Karpas-422 (cell line): ENCODE results near the gene NCK1. TPM values are rescaled to one million over a fixed set of nuclear protein-coding genes. Genes with fewer than 3 reads are reported as not detected.

Source experiments
- DNase-seq: peaks from one replicate; pipeline ENCODE4 v3.0.0-alpha.2; 2015
- H2AFZ ChIP-seq: fragments of 200-600 bp; sonication (generic); 2 replicates; pipeline ENCODE4 v1.6.1; 2014; ENCODE audit warnings: antibody characterized with exemption, low read length, mixed read lengths
- H3K27ac ChIP-seq: fragments of 200-600 bp; sonication (generic); 2 replicates; pipeline ENCODE4 v1.5.1; 2014; ENCODE audit warnings: mild to moderate bottlenecking, low read length, moderate library complexity
- H3K27me3 ChIP-seq: fragments of 200-600 bp; sonication (generic); 2 replicates; pipeline ENCODE4 v1.6.1; 2014; ENCODE audit warnings: low read length, mixed read lengths
- H3K36me3 ChIP-seq: fragments of 200-600 bp; sonication (generic); 2 replicates; pipeline ENCODE4 v1.6.1; 2014; ENCODE audit warnings: low read length, mixed read lengths; ENCODE audit not compliant: insufficient read depth
- H3K4me1 ChIP-seq: fragments of 200-600 bp; sonication (generic); 2 replicates; pipeline ENCODE4 v1.6.1; 2014; ENCODE audit warnings: mild to moderate bottlenecking, low read length, mixed read lengths
- H3K4me2 ChIP-seq: fragments of 200-600 bp; sonication (generic); 2 replicates; pipeline ENCODE4 v1.6.1; 2014; ENCODE audit warnings: low read length, low read depth, mild to moderate bottlenecking; ENCODE audit not compliant: poor library complexity, severe bottlenecking
- H3K4me3 ChIP-seq: fragments of 200-600 bp; sonication (generic); 2 replicates; pipeline ENCODE4 v1.5.1; 2014; ENCODE audit warnings: mild to moderate bottlenecking, antibody characterized with exemption, low read length, mixed read lengths
- H3K79me2 ChIP-seq: fragments of 200-600 bp; sonication (generic); 2 replicates; pipeline ENCODE4 v1.6.1; 2014; ENCODE audit warnings: mild to moderate bottlenecking, low read length, mixed read lengths
- H3K9ac ChIP-seq: fragments of 200-600 bp; sonication (generic); 2 replicates; pipeline ENCODE4 v1.6.0; 2014; ENCODE audit warnings: low read length
- H3K9me2 ChIP-seq: fragments of 200-600 bp; sonication (generic), shearing (Covaris generic); replicated peaks from 2 replicates; pipeline ENCODE4 v1.6.0; 2014; ENCODE audit warnings: mild to moderate bottlenecking, low read length, moderate library complexity; ENCODE audit not compliant: insufficient read depth
- H3K9me3 ChIP-seq: fragments of 300-700, 200-600 bp; sonication (generic); 2 replicates; pipeline ENCODE4 v1.6.1; 2014; ENCODE audit warnings: low read length, mixed read lengths
- H4K20me1 ChIP-seq: fragments of 200-600 bp; sonication (generic); 2 replicates; pipeline ENCODE4 v1.6.1; 2014; ENCODE audit warnings: mild to moderate bottlenecking, antibody characterized with exemption, low read length, low read depth; ENCODE audit not compliant: insufficient read depth
- total RNA-seq: library from RNA; depleted of rRNA; stranded (reverse); fragments of >200 nt; shearing (Covaris generic); gene quantifications from 2 replicates; pipeline ENCODE4 v1.2.3, GENCODE V29; 2014; ENCODE audit warnings: low replicate concordance; rRNA removed

Gene NCK1
- total RNA-seq, 1 experiment from 2014 or later, result 77.7 TPM

- no peak overlapping the region for H3K4me3 ChIP-seq
- H3K27me3 ChIP-seq, result no peaks in the 10 kb centered on the region
- H2AFZ ChIP-seq, result no peak overlapping the region
- H3K9me3 ChIP-seq, result no peaks in the 10 kb centered on the region
- no peak overlapping the region for H3K9ac ChIP-seq
- no peaks in the 10 kb centered on the region for H3K4me1 ChIP-seq
- no peak overlapping the region for H3K4me2 ChIP-seq
- no peak overlapping the region for H3K27ac ChIP-seq
- no peak for DNase-seq
- no peaks in the 10 kb centered on the region for H4K20me1 ChIP-seq
- H3K9me2 ChIP-seq, result no peaks in the 10 kb centered on the region
- no peaks in the 10 kb centered on the region for H3K79me2 ChIP-seq
- H3K36me3 ChIP-seq, result peaks cover 3% of the 10 kb centered on the region; the same call in 1 of the 2 replicates
Measured at GRCh38 chr3:136988651-136989050, 126.6 kb downstream of the NCK1 start.

GRCh38 chr3:136989781-136990524, 127.9 kb downstream of the NCK1 start:
- H3K4me1 ChIP-seq, result no peaks in the 10 kb centered on the region
- no peaks in the 10 kb centered on the region for H3K9me3 ChIP-seq
- no peaks in the 10 kb centered on the region for H3K9me2 ChIP-seq
- H2AFZ ChIP-seq, result no peak overlapping the region
- no peak for DNase-seq
- H4K20me1 ChIP-seq, result no peaks in the 10 kb centered on the region
- H3K79me2 ChIP-seq, result no peaks in the 10 kb centered on the region
- H3K36me3 ChIP-seq, result peaks cover 3% of the 10 kb centered on the region; the same call in 1 of the 2 replicates
- no peak overlapping the region for H3K4me2 ChIP-seq
- H3K27ac ChIP-seq, result no peak overlapping the region
- no peak overlapping the region for H3K9ac ChIP-seq
- no peak overlapping the region for H3K4me3 ChIP-seq
- no peaks in the 10 kb centered on the region for H3K27me3 ChIP-seq

GRCh38 chr3:136990826-136991225, 128.8 kb downstream of the NCK1 start:
- Histone ChIP-seq H3K9ac (no peak overlapping the region), H3K4me1 (no peaks in the 10 kb centered on the region), H4K20me1 (no peaks in the 10 kb centered on the region), H3K4me2 (no peak overlapping the region), H3K27me3 (no peaks in the 10 kb centered on the region), H3K9me3 (no peaks in the 10 kb centered on the region), H3K4me3 (no peak overlapping the region), H2AFZ (no peak overlapping the region), H3K27ac (no peak overlapping the region), H3K79me2 (no peaks in the 10 kb centered on the region), H3K36me3 (peaks cover 3% of the 10 kb centered on the region; the same call in 1 of the 2 replicates), H3K9me2 (no peaks in the 10 kb centered on the region)
- DNase-seq, result no peak

GRCh38 chr3:136992115-136992514, 130.1 kb downstream of the NCK1 start:
- Histone ChIP-seq H3K36me3 (no peaks in the 10 kb centered on the region; the same call in 1 of the 2 replicates), H3K27me3 (no peaks in the 10 kb centered on the region), H3K27ac (no peak overlapping the region), H3K4me1 (no peaks in the 10 kb centered on the region), H4K20me1 (no peaks in the 10 kb centered on the region), H3K4me2 (no peak overlapping the region), H3K9me3 (no peaks in the 10 kb centered on the region), H3K9me2 (no peaks in the 10 kb centered on the region), H2AFZ (no peak overlapping the region), H3K4me3 (no peak overlapping the region), H3K79me2 (no peaks in the 10 kb centered on the region), H3K9ac (no peak overlapping the region)
- no peak for DNase-seq

GRCh38 chr3:136994772-136995516, 132.9 kb downstream of the NCK1 start:
- no peak overlapping the region for H3K4me3 ChIP-seq
- H2AFZ ChIP-seq, result no peak overlapping the region
- H3K4me1 ChIP-seq, result no peaks in the 10 kb centered on the region
- H3K4me2 ChIP-seq, result no peak overlapping the region
- H4K20me1 ChIP-seq, result no peaks in the 10 kb centered on the region
- no peaks in the 10 kb centered on the region for H3K27me3 ChIP-seq
- no peak overlapping the region for H3K27ac ChIP-seq
- DNase-seq, result no peak
- no peaks in the 10 kb centered on the region for H3K9me2 ChIP-seq
- no peaks in the 10 kb centered on the region for H3K79me2 ChIP-seq
- H3K36me3 ChIP-seq, result no peaks in the 10 kb centered on the region; the same call in 1 of the 2 replicates
- no peaks in the 10 kb centered on the region for H3K9me3 ChIP-seq
- no peak overlapping the region for H3K9ac ChIP-seq

- no peak overlapping the region for H3K9ac ChIP-seq
- no peak overlapping the region for H3K4me3 ChIP-seq
- no peak overlapping the region for H2AFZ ChIP-seq
- H3K79me2 ChIP-seq, result no peaks in the 10 kb centered on the region
- no peak for DNase-seq
- no peak overlapping the region for H3K4me2 ChIP-seq
- H3K27me3 ChIP-seq, result no peaks in the 10 kb centered on the region
- H3K9me3 ChIP-seq, result no peaks in the 10 kb centered on the region
- no peaks in the 10 kb centered on the region for H4K20me1 ChIP-seq
- no peak overlapping the region for H3K27ac ChIP-seq
- H3K4me1 ChIP-seq, result no peaks in the 10 kb centered on the region
- no peaks in the 10 kb centered on the region; the same call in 1 of the 2 replicates for H3K36me3 ChIP-seq
- no peaks in the 10 kb centered on the region for H3K9me2 ChIP-seq
Measured at GRCh38 chr3:136995652-136996051, 133.6 kb downstream of the NCK1 start.

Other genes with a start within 250 kb of the NCK1 start
- 12.6 and 13.7 TPM in 2 replicates for gene STAG1, start 109.8 kb upstream of the NCK1 start, total RNA-seq
- 11.4 and 17.0 TPM in 2 replicates for gene SLC35G2, start 43.1 kb upstream of the NCK1 start, total RNA-seq
- gene IL20RB, start 95.8 kb downstream of the NCK1 start, total RNA-seq, result 1.1 and 3.2 TPM in 2 replicates